H9 (cell line): ENCODE results near the gene KCNJ14. TPM values are rescaled to one million over a fixed set of nuclear protein-coding genes. Genes with fewer than 3 reads are reported as not detected.

Source experiments
- DNase-seq: peaks from one replicate; pipeline ENCODE4 v3.0.0-alpha.2; 2017
- H2AFZ ChIP-seq: one replicate; pipeline ENCODE4 v1.6.1; 2013; ENCODE audit warnings: mild to moderate bottlenecking, low read length, control low read depth, moderate library complexity
- H2AK5ac ChIP-seq: 2 replicates; pipeline ENCODE4 v1.6.1; 2013; ENCODE audit warnings: low read length, control low read depth, mixed read lengths; ENCODE audit not compliant: insufficient read length
- H2BK120ac ChIP-seq: one replicate; pipeline ENCODE4 v1.6.1; 2013; ENCODE audit warnings: low read depth, mild to moderate bottlenecking, low read length, control low read depth, inconsistent platforms; ENCODE audit not compliant: poor library complexity, severe bottlenecking
- H2BK12ac ChIP-seq: 2 replicates; pipeline ENCODE4 v1.6.1; 2013; ENCODE audit warnings: low read length, control low read depth, mixed read lengths, low read depth; ENCODE audit not compliant: insufficient read length
- H2BK15ac ChIP-seq: 2 replicates; pipeline ENCODE4 v1.6.1; 2013; ENCODE audit warnings: low read depth, low read length, control low read depth
- H2BK20ac ChIP-seq: one replicate; pipeline ENCODE4 v1.6.1; 2013; ENCODE audit warnings: low read depth, mild to moderate bottlenecking, low read length, control low read depth, inconsistent platforms; ENCODE audit not compliant: poor library complexity, severe bottlenecking
- H2BK5ac ChIP-seq: 2 replicates; pipeline ENCODE4 v1.6.1; 2013; ENCODE audit warnings: low read length, control low read depth, mixed read lengths; ENCODE audit not compliant: insufficient read length
- H3K14ac ChIP-seq: 2 replicates; pipeline ENCODE4 v1.6.1; 2013; ENCODE audit warnings: low read length, control low read depth; ENCODE audit not compliant: insufficient read depth
- H3K18ac ChIP-seq: 2 replicates; pipeline ENCODE4 v1.6.1; 2013; ENCODE audit warnings: low read depth, mild to moderate bottlenecking, mixed read lengths, low read length, control low read depth; ENCODE audit not compliant: insufficient read length
- H3K23ac ChIP-seq: 2 replicates; pipeline ENCODE4 v1.6.1; 2013; ENCODE audit warnings: low read length, control low read depth, mixed read lengths, low read depth; ENCODE audit not compliant: insufficient read length
- H3K23me2 ChIP-seq: 2 replicates; pipeline ENCODE4 v1.6.1; 2013; ENCODE audit warnings: low read depth, mild to moderate bottlenecking, mixed read lengths, low read length, control low read depth; ENCODE audit not compliant: insufficient read length, poor library complexity, severe bottlenecking
- H3K27ac ChIP-seq: 2 replicates; pipeline ENCODE4 v1.5.1; 2013; ENCODE audit warnings: low read length, control low read depth, mixed read lengths, low read depth; ENCODE audit not compliant: insufficient read length
- H3K27me3 ChIP-seq: 2 replicates; pipeline ENCODE4 v1.6.1; 2013; ENCODE audit warnings: low read length, control low read depth, inconsistent platforms; ENCODE audit not compliant: insufficient read depth
- H3K4ac ChIP-seq: 2 replicates; pipeline ENCODE4 v1.6.1; 2013; ENCODE audit warnings: low read depth, mild to moderate bottlenecking, control low read depth, inconsistent platforms, low read length, moderate library complexity
- H3K4me1 ChIP-seq: 2 replicates; pipeline ENCODE4 v1.6.1; 2013; ENCODE audit warnings: low read length, control low read depth, inconsistent platforms; ENCODE audit not compliant: insufficient read depth
- H3K4me2 ChIP-seq: 2 replicates; pipeline ENCODE4 v1.6.1; 2013; ENCODE audit warnings: low read length, control low read depth, mixed read lengths; ENCODE audit not compliant: insufficient read length, insufficient read depth
- H3K56ac ChIP-seq: 2 replicates; pipeline ENCODE4 v1.6.1; 2013; ENCODE audit warnings: low read depth, mild to moderate bottlenecking, mixed read lengths, low read length, control low read depth; ENCODE audit not compliant: insufficient read length
- H3K79me1 ChIP-seq: 2 replicates; pipeline ENCODE4 v1.6.1; 2013; ENCODE audit warnings: low read depth, mild to moderate bottlenecking, moderate library complexity, low read length, control low read depth, inconsistent platforms; ENCODE audit not compliant: insufficient read depth, poor library complexity, severe bottlenecking
- H3K79me2 ChIP-seq: 2 replicates; pipeline ENCODE4 v1.6.1; 2013; ENCODE audit warnings: low read length, control low read depth, inconsistent platforms; ENCODE audit not compliant: insufficient read depth
- H3K9ac ChIP-seq: 2 replicates; pipeline ENCODE4 v1.6.1; 2013; ENCODE audit warnings: low read length, control low read depth, mixed read lengths; ENCODE audit not compliant: insufficient read length; ENCODE audit errors: extremely low read depth
- H3K9me3 ChIP-seq: one replicate; pipeline ENCODE4 v1.6.1; 2013; ENCODE audit warnings: low read depth, low read length, inconsistent platforms; ENCODE audit not compliant: control insufficient read depth
- H3T11ph ChIP-seq: one replicate; pipeline ENCODE4 v1.6.1; 2013; ENCODE audit warnings: mild to moderate bottlenecking, low read length, control low read depth, inconsistent platforms
- H4K20me1 ChIP-seq: one replicate; pipeline ENCODE4 v1.6.1; 2013; ENCODE audit not compliant: control insufficient read depth, insufficient read length, insufficient read depth
- H4K5ac ChIP-seq: 2 replicates; pipeline ENCODE4 v1.6.1; 2013; ENCODE audit warnings: low read depth, mild to moderate bottlenecking, mixed read lengths, low read length, control low read depth; ENCODE audit not compliant: insufficient read length
- H4K8ac ChIP-seq: replicated peaks from 2 replicates; pipeline ENCODE4 v1.6.1; 2013; ENCODE audit warnings: low read length, control low read depth, mixed read lengths, low read depth; ENCODE audit not compliant: insufficient read length
- H4K91ac ChIP-seq: 2 replicates; pipeline ENCODE4 v1.6.1; 2013; ENCODE audit warnings: low read depth, mild to moderate bottlenecking, moderate library complexity, mixed read lengths, low read length, control low read depth; ENCODE audit not compliant: insufficient read length
- H3K27ac Mint-ChIP-seq, 3 experiments: 2 replicates in 2 of 3; 3 replicates in 1 of 3; pipeline ENCODE4 v1.8.0; 2020 to 2021; ENCODE audit warnings: mixed read lengths in 3 of 3, mild to moderate bottlenecking in 1 of 3, moderate library complexity in 1 of 3
- H3K27me3 Mint-ChIP-seq: 2 replicates; pipeline ENCODE4 v1.8.0; 2021; ENCODE audit warnings: low read depth, mild to moderate bottlenecking, moderate library complexity, mixed read lengths
- H3K36me3 Mint-ChIP-seq, 3 experiments: 2 replicates in 2 of 3; 3 replicates in 1 of 3; pipeline ENCODE4 v1.8.0; 2020 to 2021; ENCODE audit warnings: low read depth in 3 of 3, mixed read lengths in 3 of 3; ENCODE audit not compliant: insufficient read depth in 1 of 3
- H3K4me1 Mint-ChIP-seq, 2 experiments: 2 replicates each; pipeline ENCODE4 v1.8.0; 2020; ENCODE audit warnings: mixed read lengths in 2 of 2
- H3K4me3 Mint-ChIP-seq, 2 experiments: 2 replicates in 1 of 2; 3 replicates in 1 of 2; pipeline ENCODE4 v1.8.0; 2020 to 2021; ENCODE audit warnings: mild to moderate bottlenecking in 2 of 2, mixed read lengths in 2 of 2, moderate library complexity in 1 of 2
- H3K9me3 Mint-ChIP-seq, 2 experiments: 2 replicates in 1 of 2; 3 replicates in 1 of 2; pipeline ENCODE4 v1.8.0; 2020; ENCODE audit warnings: mild to moderate bottlenecking in 2 of 2, mixed read lengths in 2 of 2, moderate library complexity in 1 of 2
- WGBS: extraction: QIAGEN DNeasy Blood & Tissue Kit; methylation state at CpG from one replicate; pipeline ENCODE4 v1.1.7; 2013; ENCODE audit warnings: missing lambda C conversion rate, low lambda C conversion rate, mixed read lengths; ENCODE audit not compliant: insufficient read length; ENCODE audit errors: extremely low coverage; 5-methylcytosine and 5-hydroxymethylcytosine counted together
- total RNA-seq: library from RNA; stranded (reverse); gene quantifications from 2 replicates; pipeline ENCODE4 v1.2.1, GENCODE V29; 2021
- TF ChIP-seq, protein P1 (sequence below): fragments of 200-600 bp; sonication (generic); conservative IDR thresholded peaks from 3 replicates; pipeline ENCODE4 v1.8.0; 2021; ENCODE audit warnings: antibody characterized with exemption, mild to moderate bottlenecking

The KCNJ14 gene
- total RNA-seq, 1 experiment from 2014 or later = 1.2 TPM

DNA sequence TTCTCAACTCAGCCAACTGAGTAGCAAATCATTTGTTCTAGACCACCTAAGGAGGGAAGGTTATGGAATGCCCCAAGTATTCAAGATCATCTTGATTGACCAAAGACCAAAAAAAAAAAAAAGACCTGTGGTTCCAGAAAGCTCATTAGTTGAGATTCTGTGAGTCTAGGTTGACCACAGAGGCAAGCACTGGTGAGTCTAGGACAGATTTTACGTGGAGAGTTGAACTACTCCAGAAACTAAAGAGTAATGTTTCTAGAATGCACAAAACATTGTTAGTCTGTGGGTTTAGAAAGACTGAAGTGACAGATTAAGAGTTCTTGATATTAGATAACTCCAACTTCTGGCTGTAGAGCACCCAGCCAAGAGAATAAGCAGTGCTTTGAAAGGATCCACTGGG is 9.8 kb downstream of the KCNJ14 start:
- H3K4me1 Mint-ChIP-seq = peaks cover 8 to 16% of the 10 kb centered on the region in 2 experiments
- TF ChIP-seq, protein P1, sequence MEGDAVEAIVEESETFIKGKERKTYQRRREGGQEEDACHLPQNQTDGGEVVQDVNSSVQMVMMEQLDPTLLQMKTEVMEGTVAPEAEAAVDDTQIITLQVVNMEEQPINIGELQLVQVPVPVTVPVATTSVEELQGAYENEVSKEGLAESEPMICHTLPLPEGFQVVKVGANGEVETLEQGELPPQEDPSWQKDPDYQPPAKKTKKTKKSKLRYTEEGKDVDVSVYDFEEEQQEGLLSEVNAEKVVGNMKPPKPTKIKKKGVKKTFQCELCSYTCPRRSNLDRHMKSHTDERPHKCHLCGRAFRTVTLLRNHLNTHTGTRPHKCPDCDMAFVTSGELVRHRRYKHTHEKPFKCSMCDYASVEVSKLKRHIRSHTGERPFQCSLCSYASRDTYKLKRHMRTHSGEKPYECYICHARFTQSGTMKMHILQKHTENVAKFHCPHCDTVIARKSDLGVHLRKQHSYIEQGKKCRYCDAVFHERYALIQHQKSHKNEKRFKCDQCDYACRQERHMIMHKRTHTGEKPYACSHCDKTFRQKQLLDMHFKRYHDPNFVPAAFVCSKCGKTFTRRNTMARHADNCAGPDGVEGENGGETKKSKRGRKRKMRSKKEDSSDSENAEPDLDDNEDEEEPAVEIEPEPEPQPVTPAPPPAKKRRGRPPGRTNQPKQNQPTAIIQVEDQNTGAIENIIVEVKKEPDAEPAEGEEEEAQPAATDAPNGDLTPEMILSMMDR = no peak
- no peaks in the 10 kb centered on the region for H4K20me1 ChIP-seq
- H2AK5ac ChIP-seq = no peak overlapping the region
- H2BK5ac ChIP-seq = no peak overlapping the region
- H2BK120ac ChIP-seq = no peak overlapping the region
- no peak overlapping the region for H3K27ac Mint-ChIP-seq
- H3K9me3 ChIP-seq = no peaks in the 10 kb centered on the region
- H3K79me2 ChIP-seq = no peaks in the 10 kb centered on the region; the same call in 1 of the 2 replicates
- no peak overlapping the region for H4K91ac ChIP-seq
- H2BK15ac ChIP-seq = no peak overlapping the region
- no peak overlapping the region for H3K4ac ChIP-seq
- no peak overlapping the region for H3T11ph ChIP-seq
- H3K23me2 ChIP-seq = no peaks in the 10 kb centered on the region
- H3K4me3 Mint-ChIP-seq = no peak overlapping the region
- no peak overlapping the region for H2BK20ac ChIP-seq
- no peak overlapping the region for H3K56ac ChIP-seq
- no CpG with 5 or more reads among the region's 1 CpG for WGBS
- H2AFZ ChIP-seq = no peak overlapping the region
- no peak overlapping the region for H3K23ac ChIP-seq
- H3K36me3 Mint-ChIP-seq = peaks cover 2 to 12% (median 8%) of the 10 kb centered on the region in 3 experiments; a peak in 6 of 7 replicates
- no peak overlapping the region for H4K5ac ChIP-seq
- no peaks in the 10 kb centered on the region; a peak in 3 of 5 replicates for H3K9me3 Mint-ChIP-seq
- no peak for DNase-seq
- no peak overlapping the region for H3K14ac ChIP-seq
- no peaks in the 10 kb centered on the region for H3K27me3 ChIP-seq
- no peak overlapping the region for H3K4me2 ChIP-seq
- H3K4me1 ChIP-seq = no peaks in the 10 kb centered on the region
- no peak overlapping the region for H3K27ac ChIP-seq
- H2BK12ac ChIP-seq = no peak overlapping the region
- no peak overlapping the region for H4K8ac ChIP-seq
- H3K18ac ChIP-seq = no peak overlapping the region
- peaks cover 1% of the 10 kb centered on the region for H3K79me1 ChIP-seq
- no peak overlapping the region for H3K9ac ChIP-seq
- H3K27me3 Mint-ChIP-seq = peaks cover 5% of the 10 kb centered on the region
